ENCODE measurements around the gene STUB1. TPM values are rescaled to one million over a fixed set of nuclear protein-coding genes. Genes with fewer than 3 reads are reported as not detected.

Gene STUB1
- total RNA-seq, 1 experiment from 2014 or later, result 102 TPM

DNA sequence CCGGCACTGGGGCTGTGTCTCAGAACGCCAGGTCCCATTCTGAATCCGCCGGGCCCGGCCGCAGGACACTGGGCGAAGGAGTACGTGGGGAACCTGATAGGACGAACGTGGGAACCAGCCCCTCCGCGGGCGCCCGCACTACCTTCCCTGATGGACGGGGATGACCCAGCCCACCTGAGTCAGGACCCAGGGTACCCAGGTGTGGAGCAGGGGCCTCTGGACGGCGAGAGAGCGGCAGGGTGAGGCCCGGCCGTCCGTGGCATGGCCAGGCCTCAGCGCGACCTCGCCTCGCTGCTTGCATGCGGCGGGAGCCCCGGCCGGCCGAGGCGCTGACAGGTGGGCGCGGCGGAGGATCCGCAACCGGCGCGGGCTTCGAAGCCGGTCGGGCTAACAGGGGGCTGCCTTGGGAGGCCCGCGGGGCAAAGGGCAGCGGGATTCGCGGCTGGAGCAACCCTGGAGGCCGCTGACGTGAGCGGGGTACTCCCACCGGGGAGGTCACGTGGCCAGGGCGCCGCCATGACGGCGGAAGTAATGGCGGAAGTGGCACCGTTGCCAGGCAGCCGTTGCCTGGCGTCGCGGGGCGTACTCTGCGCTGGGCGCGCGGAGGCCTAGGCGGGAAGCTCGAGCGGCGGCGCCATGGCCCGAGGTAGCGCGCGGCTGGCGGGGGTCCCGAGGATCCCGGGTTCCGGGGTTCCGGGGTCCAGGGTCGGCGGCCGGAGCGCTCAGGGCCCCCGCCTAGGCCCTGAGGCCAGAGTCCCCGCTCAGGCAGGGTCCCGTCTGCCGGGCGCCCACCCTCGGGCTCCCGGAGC lies 31.2 kb upstream of the STUB1 start, which contains the start of gene WDR90:
WDR90 (plus strand) TSS at position 585 of the 809 bp plus-strand sequence; CDS start at position 637, 52 bp downstream.
- Mint-ChIP-seq H3K4me3 (peak within 1 kb of the TSS; percentile 74 to 84), H3K27me3 (ENCODE audit: low read depth) (no peaks in the 10 kb centered on the region; the same call in 1 of the 2 replicates), H3K27ac (peak within 1 kb of the TSS in 1 of 3 experiments; percentile 83; a peak in 1 of 7 replicates), H3K4me1 (peaks cover 2 to 12% of the 10 kb centered on the region in 2 experiments; a peak in 3 of 4 replicates), H3K36me3 (ENCODE audit: insufficient read depth in 1 of 3, low read depth in 3 of 3) (peaks cover 2 to 11% (median 4%) of the 10 kb centered on the region in 3 experiments; a peak in 4 of 7 replicates), H3K9me3 (no peaks in the 10 kb centered on the region)
- Histone ChIP-seq H3K27me3 (ENCODE audit: insufficient read depth, low read length) (no peaks in the 10 kb centered on the region), H3K4ac (ENCODE audit: low read depth, low read length) (no peak within 1 kb of the TSS), H4K91ac (ENCODE audit: insufficient read length, low read depth, low read length) (no peak within 1 kb of the TSS), H2BK12ac (ENCODE audit: insufficient read length, low read depth, low read length) (no peak within 1 kb of the TSS), H3K14ac (ENCODE audit: insufficient read depth, low read length) (peak within 1 kb of the TSS; percentile 16; the same call in 1 of the 2 replicates), H3K27ac (ENCODE audit: insufficient read length, low read depth, low read length) (no peak within 1 kb of the TSS), H2BK5ac (ENCODE audit: insufficient read length, low read length) (no peak within 1 kb of the TSS), H4K20me1 (ENCODE audit: control insufficient read depth, insufficient read depth, insufficient read length) (no peaks in the 10 kb centered on the region), H2AK5ac (ENCODE audit: insufficient read length, low read length) (no peak within 1 kb of the TSS), H3K9ac (ENCODE audit: extremely low read depth, insufficient read length, low read length) (peak within 1 kb of the TSS; percentile 23), H3K23me2 (ENCODE audit: insufficient read length, low read depth, low read length, poor library complexity, severe bottlenecking) (peaks cover 9% of the 10 kb centered on the region), H3T11ph (ENCODE audit: low read length) (no peak within 1 kb of the TSS), H3K4me2 (ENCODE audit: insufficient read depth, insufficient read length, low read length) (peak within 1 kb of the TSS; percentile 43), H2BK15ac (ENCODE audit: low read depth, low read length) (no peak within 1 kb of the TSS), H3K56ac (ENCODE audit: insufficient read length, low read depth, low read length) (no peak within 1 kb of the TSS), H3K79me1 (ENCODE audit: insufficient read depth, low read depth, low read length, poor library complexity, severe bottlenecking) (no peaks in the 10 kb centered on the region), H3K18ac (ENCODE audit: insufficient read length, low read depth, low read length) (no peak within 1 kb of the TSS), H4K8ac (replicated peaks; ENCODE audit: insufficient read length, low read depth, low read length) (no peak within 1 kb of the TSS), H4K5ac (ENCODE audit: insufficient read length, low read depth, low read length) (no peak within 1 kb of the TSS), H2BK20ac (ENCODE audit: low read depth, low read length, poor library complexity, severe bottlenecking) (no peak within 1 kb of the TSS), H3K23ac (ENCODE audit: insufficient read length, low read depth, low read length) (no peak within 1 kb of the TSS), H3K79me2 (ENCODE audit: insufficient read depth, low read length) (no peaks in the 10 kb centered on the region), H2BK120ac (ENCODE audit: low read depth, low read length, poor library complexity, severe bottlenecking) (no peak within 1 kb of the TSS), H2AFZ (ENCODE audit: low read length) (no peak within 1 kb of the TSS), H3K4me1 (ENCODE audit: insufficient read depth, low read length) (no peaks in the 10 kb centered on the region), H3K9me3 (ENCODE audit: control insufficient read depth, low read depth, low read length) (no peaks in the 10 kb centered on the region)
- no CpG with 5 or more reads among the region's 91 CpGs for WGBS (ENCODE audit: extremely low coverage, insufficient read length, low lambda C conversion rate)
- peak; percentile 93 for DNase-seq
- TF ChIP-seq, protein P1, sequence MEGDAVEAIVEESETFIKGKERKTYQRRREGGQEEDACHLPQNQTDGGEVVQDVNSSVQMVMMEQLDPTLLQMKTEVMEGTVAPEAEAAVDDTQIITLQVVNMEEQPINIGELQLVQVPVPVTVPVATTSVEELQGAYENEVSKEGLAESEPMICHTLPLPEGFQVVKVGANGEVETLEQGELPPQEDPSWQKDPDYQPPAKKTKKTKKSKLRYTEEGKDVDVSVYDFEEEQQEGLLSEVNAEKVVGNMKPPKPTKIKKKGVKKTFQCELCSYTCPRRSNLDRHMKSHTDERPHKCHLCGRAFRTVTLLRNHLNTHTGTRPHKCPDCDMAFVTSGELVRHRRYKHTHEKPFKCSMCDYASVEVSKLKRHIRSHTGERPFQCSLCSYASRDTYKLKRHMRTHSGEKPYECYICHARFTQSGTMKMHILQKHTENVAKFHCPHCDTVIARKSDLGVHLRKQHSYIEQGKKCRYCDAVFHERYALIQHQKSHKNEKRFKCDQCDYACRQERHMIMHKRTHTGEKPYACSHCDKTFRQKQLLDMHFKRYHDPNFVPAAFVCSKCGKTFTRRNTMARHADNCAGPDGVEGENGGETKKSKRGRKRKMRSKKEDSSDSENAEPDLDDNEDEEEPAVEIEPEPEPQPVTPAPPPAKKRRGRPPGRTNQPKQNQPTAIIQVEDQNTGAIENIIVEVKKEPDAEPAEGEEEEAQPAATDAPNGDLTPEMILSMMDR (conservative IDR thresholded peaks at IDR 0.05), result no peak

Measured in H9 (cell line).